Mammary epithelial cell (primary cell): Measurements from ENCODE around the gene MPIG6B.

ENCODE experiments used
- CTCF ChIP-seq, 2 donors: IDR thresholded peaks in 1 of 2; conservative IDR thresholded peaks in 1 of 2; 2 replicates each; pipeline ENCODE4 v1.5.1; 2011 to 2012; ENCODE audit warnings: inconsistent platforms in 2 of 2, low read length in 2 of 2, mild to moderate bottlenecking in 2 of 2, control low read depth in 1 of 2, low read depth in 1 of 2; ENCODE audit not compliant: insufficient read depth in 1 of 2; ENCODE audit errors: extremely low read depth in 1 of 2
- EZH2 ChIP-seq: IDR thresholded peaks from 2 replicates; pipeline ENCODE4 v1.6.1; 2012; ENCODE audit warnings: low read length, inconsistent platforms, borderline replicate concordance

GRCh38 chr6:31690231-31691077, 32.7 kb upstream of the MPIG6B start:
- TF ChIP-seq CTCF (conservative IDR thresholded peaks at IDR 0.05 in 1 of 2, IDR thresholded peaks at IDR 0.05 in 1 of 2; ENCODE audit: extremely low read depth in 1 of 2, insufficient read depth in 1 of 2, low read depth in 1 of 2, low read length in 2 of 2) (no peak), EZH2 (no peak)
